ES-I3 (cell line): ENCODE data around the gene ZBTB16.

Experiments used
- H3K36me3 ChIP-seq: 2 replicates; pipeline ENCODE4 v1.6.1; 2013; ENCODE audit warnings: mild to moderate bottlenecking, low read length, control low read depth, moderate library complexity; ENCODE audit not compliant: insufficient read depth
- H3K4me1 ChIP-seq: 2 replicates; pipeline ENCODE4 v1.6.1; 2013; ENCODE audit warnings: mild to moderate bottlenecking, control low read depth, low read length; ENCODE audit not compliant: insufficient read depth
- H3K9ac ChIP-seq: 2 replicates; pipeline ENCODE4 v1.6.1; 2013; ENCODE audit warnings: low read depth, mild to moderate bottlenecking, low read length, moderate library complexity
- H3K9me3 ChIP-seq: 2 replicates; pipeline ENCODE4 v1.6.1; 2013; ENCODE audit warnings: mild to moderate bottlenecking, low read length, moderate library complexity; ENCODE audit not compliant: control insufficient read depth, insufficient read depth

ZBTB16 gene

GRCh38 chr11:114270531-114271270 lies 211.2 kb downstream of the ZBTB16 start:
- no peaks in the 10 kb centered on the region for H3K9me3 ChIP-seq
- no peaks in the 10 kb centered on the region for H3K4me1 ChIP-seq
- H3K9ac ChIP-seq, result no peak overlapping the region
- no peaks in the 10 kb centered on the region for H3K36me3 ChIP-seq

GRCh38 chr11:114271316-114271715 lies 211.8 kb downstream of the ZBTB16 start:
- Histone ChIP-seq H3K36me3 (no peaks in the 10 kb centered on the region), H3K9ac (no peak overlapping the region), H3K4me1 (no peaks in the 10 kb centered on the region), H3K9me3 (no peaks in the 10 kb centered on the region)

GRCh38 chr11:114272311-114272710 lies 212.8 kb downstream of the ZBTB16 start:
- Histone ChIP-seq H3K9ac (no peak overlapping the region), H3K4me1 (no peaks in the 10 kb centered on the region), H3K36me3 (no peaks in the 10 kb centered on the region), H3K9me3 (no peaks in the 10 kb centered on the region)

DNA sequence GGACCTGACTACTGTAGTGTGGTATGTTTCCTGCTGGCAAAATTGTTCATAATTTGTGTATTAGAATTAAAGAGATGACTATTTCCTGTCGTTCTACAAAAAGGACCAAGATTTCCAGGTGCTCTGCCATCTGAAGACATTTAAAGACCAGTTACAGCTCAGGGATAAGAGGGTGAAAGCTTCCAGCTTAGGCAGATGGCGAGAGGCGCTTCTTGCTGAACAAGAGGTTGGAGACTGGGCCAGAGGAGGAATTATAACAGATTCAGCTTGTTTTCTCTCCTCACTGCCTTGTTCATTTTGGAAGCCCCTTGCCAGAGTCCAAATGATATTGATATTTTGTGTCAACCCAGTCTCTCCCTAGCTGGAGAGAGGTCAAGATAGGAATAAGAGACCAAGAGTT lies 213.6 kb downstream of the ZBTB16 start:
- Histone ChIP-seq H3K9ac (no peak overlapping the region), H3K4me1 (no peaks in the 10 kb centered on the region), H3K36me3 (no peaks in the 10 kb centered on the region), H3K9me3 (peaks cover 4% of the 10 kb centered on the region; the same call in 1 of the 2 replicates)

DNA sequence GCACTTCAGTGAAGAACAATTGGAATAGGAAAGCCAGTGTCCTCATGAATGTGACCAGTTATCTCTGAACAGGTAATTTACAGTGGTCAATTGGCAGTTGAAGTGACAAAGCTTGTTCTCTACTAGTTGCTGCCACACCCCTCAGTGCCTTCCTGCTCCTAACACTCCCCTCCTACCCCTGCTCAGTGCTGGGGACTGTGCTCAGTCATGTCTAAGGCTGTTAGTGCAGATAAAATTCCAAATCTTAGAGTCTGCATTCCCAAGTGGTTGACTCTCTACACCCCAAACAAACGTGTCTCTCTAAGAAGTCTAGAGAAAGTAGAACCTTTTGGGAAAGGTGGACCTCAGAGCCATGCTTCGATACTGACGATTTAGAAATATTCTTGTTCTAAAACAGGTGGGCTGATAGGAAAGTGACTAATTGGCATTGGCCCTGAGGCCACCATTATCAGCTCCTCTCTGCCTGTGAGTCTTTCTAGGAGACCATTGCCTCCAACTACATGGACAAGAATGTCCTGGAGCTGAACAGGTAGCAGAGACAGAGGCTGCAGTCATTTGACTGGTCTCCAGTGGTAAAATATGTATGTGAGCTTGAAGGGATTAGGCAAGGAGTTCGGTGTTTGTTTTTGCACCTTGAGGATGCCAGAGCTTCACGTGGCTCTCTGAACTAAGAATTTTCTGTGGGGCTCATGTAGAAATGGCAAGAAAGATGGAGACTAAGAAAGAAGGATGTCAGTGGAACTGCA lies 214.6 kb downstream of the ZBTB16 start:
- Histone ChIP-seq H3K9ac (no peak overlapping the region), H3K9me3 (peaks cover 4% of the 10 kb centered on the region; the same call in 1 of the 2 replicates), H3K4me1 (no peaks in the 10 kb centered on the region), H3K36me3 (no peaks in the 10 kb centered on the region)

GRCh38 chr11:114274637-114275036 lies 215.1 kb downstream of the ZBTB16 start:
- Histone ChIP-seq H3K36me3 (no peaks in the 10 kb centered on the region), H3K4me1 (no peaks in the 10 kb centered on the region), H3K9me3 (peaks cover 4% of the 10 kb centered on the region; the same call in 1 of the 2 replicates), H3K9ac (no peak overlapping the region)

GRCh38 chr11:114275280-114275679 lies 215.8 kb downstream of the ZBTB16 start:
- Histone ChIP-seq H3K9ac (no peak overlapping the region), H3K9me3 (peaks cover 4% of the 10 kb centered on the region; the same call in 1 of the 2 replicates), H3K4me1 (peaks cover 2% of the 10 kb centered on the region; the same call in 1 of the 2 replicates), H3K36me3 (no peaks in the 10 kb centered on the region)

- peaks cover 8% of the 10 kb centered on the region; the same call in 1 of the 2 replicates for H3K4me1 ChIP-seq
- no peak overlapping the region for H3K9ac ChIP-seq
- H3K9me3 ChIP-seq, result peaks cover 4% of the 10 kb centered on the region; the same call in 1 of the 2 replicates
- H3K36me3 ChIP-seq, result no peaks in the 10 kb centered on the region
Observed at GRCh38 chr11:114276077-114276476, 216.6 kb downstream of the ZBTB16 start.

DNA sequence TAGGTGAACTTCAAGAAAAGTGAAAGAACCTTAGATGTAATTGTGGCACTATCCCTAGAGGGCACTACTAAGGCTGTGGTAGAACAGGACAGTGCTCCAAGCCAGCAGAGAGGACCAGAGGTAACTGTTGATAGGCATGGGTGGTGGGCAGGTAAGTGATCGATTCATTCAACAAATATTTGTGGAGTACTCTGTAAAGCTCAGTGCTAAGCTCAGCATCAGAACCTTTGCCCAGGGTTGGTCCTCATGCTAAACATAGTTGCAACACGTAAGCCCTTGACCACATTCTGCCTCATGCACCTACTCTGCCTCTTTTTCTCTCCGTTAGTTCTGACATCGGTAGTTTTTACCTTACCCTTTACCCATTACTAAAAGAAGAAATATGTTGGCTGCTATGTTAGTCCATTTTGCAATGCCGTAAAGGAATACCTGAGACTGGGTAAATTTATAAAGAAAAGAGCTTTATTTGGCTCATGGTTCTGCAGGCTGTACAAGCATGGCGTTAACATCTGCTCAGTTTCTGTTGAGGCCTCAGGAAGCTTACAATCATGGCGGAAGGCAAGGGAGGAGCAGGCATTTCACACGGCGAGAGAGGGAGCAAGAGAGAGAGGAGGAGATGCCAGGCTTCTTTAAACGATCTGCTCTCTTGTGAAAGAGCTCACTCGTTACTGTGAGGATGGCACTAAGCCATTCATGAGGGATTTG lies 218.3 kb downstream of the ZBTB16 start:
- Histone ChIP-seq H3K9ac (no peak overlapping the region), H3K4me1 (peaks cover 10% of the 10 kb centered on the region; the same call in 1 of the 2 replicates), H3K36me3 (no peaks in the 10 kb centered on the region)

DNA sequence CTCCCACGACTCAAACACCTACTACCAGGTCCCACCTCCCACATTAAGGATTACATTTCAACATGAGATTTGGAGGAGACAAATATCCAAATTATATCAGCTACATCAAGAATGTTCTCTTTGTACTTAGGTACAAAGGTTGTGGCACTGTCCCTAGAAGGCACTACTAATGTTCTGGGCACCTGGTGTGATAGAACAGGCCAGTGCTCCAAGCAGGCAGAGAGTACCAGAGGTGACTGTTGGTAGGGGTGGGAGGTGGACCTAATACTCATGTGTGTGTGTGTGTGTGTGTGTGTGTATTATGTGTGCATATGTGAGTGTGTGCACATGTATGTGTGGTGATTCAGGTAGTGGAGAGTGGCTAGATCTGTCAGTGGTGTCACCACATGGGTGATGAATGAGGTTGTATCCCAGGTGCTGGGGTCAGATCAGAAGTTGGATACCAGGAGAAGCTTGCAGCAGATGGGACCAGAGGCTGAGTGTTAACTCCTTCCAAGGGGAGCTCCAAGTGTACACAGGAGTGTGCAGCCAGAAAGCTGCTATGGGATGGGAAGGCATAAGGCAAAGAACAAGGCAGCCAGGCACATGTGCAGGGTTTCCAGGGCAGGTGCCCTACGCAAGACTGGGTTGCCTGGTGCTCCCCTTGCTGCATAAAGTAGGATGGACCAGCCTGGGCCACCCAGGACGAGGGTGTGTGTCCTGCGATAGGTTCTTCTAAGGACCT lies 219.0 kb downstream of the ZBTB16 start:
- peaks cover 4% of the 10 kb centered on the region; the same call in 1 of the 2 replicates for H3K9me3 ChIP-seq
- H3K36me3 ChIP-seq, result no peaks in the 10 kb centered on the region
- peaks cover 10% of the 10 kb centered on the region; the same call in 1 of the 2 replicates for H3K4me1 ChIP-seq
- H3K9ac ChIP-seq, result no peak overlapping the region

More for the DNA sequence above, 218.3 kb downstream of the ZBTB16 start:
- H3K9me3 ChIP-seq, result peaks cover 4% of the 10 kb centered on the region; the same call in 1 of the 2 replicates

DNA sequence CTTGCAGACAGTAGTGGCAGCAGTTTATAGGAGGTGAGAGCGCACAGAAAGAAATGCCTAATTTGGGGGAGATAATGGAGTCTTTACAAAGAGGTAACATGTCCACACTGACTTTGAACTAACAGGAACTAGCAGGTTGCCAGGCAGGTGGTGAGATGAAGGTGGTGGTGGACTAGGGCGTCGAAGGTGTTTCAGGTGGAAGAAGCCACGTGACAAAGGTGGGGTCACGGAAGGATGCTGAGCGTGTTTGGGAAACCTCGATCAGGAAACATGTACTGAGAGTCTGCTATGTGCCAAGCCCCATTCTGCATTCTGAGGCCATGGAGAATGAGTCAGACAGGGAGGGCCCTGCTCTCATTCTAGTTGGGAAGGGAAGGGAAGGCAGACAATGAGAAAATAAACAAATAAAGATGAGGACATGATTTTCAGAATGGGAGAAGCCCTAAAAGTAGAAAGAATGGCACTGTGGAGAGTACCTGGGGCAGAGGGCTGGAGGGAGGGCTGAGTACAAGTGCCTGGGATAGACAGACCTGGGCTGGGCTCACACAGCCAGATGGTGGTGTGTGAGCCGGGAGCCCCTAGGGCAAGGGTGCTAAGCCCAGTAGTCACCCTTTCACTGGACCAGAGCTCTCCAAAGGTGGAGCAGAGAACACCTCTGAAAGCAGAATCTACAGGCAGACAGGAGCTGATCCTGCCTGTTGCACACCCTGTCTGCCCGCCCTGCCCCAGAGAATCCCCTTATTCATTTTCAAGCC lies 220.5 kb downstream of the ZBTB16 start:
- H3K9ac ChIP-seq, result no peak overlapping the region
- no peaks in the 10 kb centered on the region for H3K36me3 ChIP-seq
- H3K9me3 ChIP-seq, result peaks cover 4% of the 10 kb centered on the region; the same call in 1 of the 2 replicates
- H3K4me1 ChIP-seq, result peaks cover 10% of the 10 kb centered on the region; the same call in 1 of the 2 replicates

DNA sequence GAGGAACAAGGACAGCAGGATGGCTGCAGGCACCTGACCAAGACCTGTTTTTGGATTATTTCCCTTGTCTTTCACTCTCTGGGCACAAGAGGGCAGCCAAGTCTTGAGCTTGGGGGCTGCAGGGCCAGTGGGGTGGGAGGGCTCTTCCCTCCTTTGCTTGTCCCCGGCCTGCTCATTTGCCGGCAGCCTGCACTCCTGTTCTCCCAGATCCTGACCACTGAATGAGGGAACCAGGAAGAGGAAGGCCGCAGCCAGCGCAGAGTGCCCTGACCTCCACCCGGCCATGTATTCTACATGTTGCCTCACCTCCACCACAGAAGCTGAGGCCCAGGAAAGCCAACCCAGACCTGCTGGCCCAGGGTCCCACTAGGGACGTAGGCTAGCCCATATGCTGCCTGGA lies 221.2 kb downstream of the ZBTB16 start:
- Histone ChIP-seq H3K36me3 (no peaks in the 10 kb centered on the region), H3K9ac (no peak overlapping the region), H3K4me1 (peaks cover 16% of the 10 kb centered on the region), H3K9me3 (peaks cover 4% of the 10 kb centered on the region; the same call in 1 of the 2 replicates)

DNA sequence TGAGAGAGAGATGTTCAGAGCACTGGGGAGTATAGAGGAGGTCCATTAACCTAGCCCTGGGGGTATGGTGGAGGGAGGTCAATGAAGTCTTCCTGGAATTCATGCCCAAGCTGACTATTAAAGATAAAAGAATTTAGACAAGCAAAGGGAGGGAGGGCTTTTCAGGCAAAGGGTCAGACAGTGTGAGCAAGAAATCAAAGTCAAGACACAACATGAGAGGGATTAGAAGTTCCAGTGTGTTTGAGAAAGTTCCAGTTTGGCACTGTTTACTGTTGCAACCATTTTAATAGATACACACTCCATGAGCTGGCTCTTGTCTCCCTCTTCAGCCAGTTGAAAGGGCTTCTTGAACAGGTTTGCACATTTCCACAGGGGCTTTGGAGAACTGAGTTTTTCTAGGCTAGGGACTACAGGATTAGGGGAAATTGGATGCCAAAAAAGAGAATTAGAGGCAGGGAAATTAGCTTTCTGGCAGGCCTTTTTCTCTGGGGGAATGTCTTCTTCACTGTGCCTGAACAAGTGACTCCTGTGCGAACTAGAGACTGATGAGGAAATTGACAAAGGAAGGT lies 222.0 kb downstream of the ZBTB16 start:
- no peaks in the 10 kb centered on the region for H3K36me3 ChIP-seq
- H3K9me3 ChIP-seq, result peaks cover 4% of the 10 kb centered on the region; the same call in 1 of the 2 replicates
- peaks cover 19% of the 10 kb centered on the region for H3K4me1 ChIP-seq
- H3K9ac ChIP-seq, result no peak overlapping the region
